Stimulated activated CD8-positive, alpha-beta memory T cell treated with anti-CD3 and anti-CD28 coated beads, Interleukin-2, amount 100 ng/mL, for 48 hours (primary cell): ENCODE data around the gene PCNT.

Experiments
- DNase-seq, 2 donors: peaks; one replicate each; pipeline ENCODE4 v3.0.0-alpha.2; 2020; ENCODE audit warnings: low read depth in 2 of 2

The PCNT gene

DNA sequence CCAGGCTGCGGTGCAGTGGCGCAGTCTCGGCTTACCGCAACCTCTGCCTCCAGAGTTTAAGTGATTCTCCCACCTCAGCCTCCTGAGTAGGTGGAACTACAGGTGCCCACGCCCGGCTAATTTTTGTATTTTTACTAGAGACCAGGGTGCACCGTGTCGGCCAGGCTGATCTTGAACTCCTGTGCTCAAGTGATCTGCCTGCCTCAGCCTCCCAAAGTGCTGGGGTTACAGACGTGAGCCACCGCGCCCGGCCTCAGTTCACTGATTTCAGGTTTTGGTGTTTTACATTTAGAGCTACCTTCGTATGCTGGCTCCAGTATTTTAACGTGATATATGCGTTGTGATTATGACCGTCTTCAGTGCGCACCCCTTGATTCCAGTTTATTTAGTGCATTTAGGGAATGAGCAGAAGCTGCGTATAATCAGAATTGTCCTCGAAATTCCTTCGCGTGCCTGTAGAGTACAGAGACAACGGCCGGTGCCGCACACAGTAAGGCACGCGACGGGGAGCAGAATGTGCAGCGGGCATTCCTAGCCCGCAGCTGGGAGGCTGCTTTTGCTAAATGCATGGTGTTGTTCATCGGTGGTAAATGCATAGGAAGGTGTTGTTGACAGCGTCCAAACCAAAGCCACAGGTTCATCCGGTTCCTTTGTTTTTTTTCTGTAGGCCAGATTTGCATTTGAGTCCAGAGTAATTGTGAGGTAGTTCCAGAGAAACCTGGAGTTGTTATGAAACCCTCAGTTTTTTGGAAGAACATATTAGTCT lies 85.9 kb downstream of the PCNT start:
- DNase-seq = no peak

DNA sequence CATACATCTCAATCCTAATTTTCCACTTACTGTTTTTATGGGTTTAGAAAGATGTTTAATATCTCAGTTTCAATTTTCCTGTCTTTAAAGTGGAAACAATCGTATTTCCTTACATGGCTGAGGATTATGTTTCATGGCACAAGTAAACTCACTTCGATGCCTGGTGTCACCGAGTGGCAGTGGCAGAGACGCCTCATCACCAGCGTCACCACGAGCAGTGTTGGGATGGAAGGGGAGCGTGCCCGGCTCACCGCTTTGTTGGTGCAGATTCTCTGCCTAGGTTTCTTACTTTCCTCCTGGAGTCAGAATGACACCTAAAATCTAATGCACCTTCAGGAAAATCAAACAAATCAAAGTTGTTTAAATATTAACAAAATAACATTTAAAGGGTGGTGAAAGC lies 86.6 kb downstream of the PCNT start:
- no peak for DNase-seq

DNA sequence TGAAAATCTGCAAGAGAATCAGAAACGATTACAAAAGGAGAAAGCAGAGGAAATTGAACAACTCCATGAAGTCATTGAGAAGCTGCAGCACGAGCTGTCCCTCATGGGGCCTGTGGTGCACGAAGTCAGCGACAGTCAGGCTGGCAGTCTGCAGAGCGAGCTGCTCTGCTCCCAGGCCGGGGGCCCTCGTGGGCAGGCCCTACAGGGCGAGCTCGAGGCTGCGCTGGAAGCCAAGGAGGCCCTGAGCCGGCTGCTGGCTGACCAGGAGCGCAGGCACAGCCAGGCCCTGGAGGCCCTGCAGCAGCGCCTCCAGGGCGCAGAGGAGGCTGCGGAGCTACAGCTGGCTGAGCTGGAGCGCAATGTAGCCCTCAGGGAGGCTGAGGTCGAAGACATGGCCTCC lies 87.3 kb downstream of the PCNT start:
- DNase-seq = no peak

DNA sequence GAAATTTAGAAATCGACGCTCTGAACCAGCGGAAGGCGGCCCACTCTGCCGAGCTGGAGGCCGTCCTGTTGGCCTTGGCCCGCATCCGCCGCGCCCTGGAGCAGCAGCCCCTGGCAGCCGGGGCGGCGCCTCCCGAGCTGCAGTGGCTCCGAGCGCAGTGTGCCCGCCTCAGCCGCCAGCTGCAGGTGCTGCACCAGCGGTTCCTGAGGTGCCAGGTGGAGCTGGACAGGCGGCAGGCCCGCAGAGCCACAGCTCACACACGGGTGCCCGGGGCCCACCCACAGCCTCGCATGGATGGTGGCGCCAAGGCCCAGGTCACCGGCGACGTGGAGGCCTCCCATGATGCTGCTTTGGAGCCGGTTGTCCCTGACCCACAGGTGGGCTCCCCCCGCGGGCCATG lies 87.7 kb downstream of the PCNT start:
- DNase-seq = no peak

DNA sequence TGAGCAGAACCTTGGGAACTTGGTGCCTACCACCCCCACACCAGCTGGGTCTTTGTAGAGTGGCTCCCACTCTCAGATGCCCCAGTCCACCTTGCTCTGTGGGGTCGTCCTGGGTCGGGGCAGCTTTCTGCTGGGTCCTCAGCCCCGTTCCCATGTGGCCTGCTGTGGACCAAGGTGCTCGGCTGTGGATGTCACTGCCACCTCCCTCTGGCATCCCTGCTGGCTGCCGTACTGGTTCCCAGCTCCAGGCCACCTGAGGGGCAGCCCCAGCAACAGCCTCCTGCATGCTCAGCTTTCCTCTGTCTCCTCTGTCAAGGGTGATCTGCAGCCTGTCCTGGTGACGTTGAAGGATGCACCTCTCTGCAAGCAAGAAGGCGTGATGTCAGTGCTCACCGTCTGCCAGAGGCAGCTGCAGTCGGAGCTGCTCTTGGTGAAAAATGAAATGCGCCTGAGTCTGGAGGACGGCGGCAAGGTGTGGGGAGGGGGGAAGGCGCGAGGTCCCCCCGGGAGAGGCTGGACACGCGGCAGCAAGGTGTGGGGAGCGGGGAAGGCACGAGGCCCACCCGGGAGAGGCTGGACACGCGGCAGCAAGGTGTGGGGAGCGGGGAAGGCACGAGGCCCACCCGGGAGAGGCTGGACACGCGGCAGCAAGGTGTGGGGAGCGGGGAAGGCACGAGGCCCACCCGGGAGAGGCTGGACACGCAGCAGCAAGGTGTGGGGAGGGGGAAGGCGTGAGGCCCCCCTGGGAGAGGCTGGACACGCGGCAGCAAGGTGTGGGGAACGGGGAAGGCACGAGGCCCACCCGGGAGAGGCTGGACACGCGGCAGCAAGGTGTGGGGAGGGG lies 88.8 kb downstream of the PCNT start:
- no peak for DNase-seq

DNA sequence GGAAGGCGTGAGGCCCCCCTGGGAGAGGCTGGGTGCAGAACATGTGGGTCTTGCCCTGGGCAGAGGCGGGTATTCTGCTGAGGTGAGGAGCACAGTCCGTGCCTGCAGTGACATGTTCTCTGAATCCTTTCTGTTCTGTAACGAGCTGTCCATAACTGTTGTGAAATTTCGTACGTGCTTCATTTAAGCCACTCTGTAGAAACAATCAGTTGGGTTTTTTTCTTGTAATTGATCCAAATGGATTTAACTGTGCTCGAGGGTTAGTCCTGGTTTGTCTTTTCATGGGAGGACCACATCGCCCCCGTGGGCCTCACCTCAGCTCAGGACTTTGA lies 89.4 kb downstream of the PCNT start:
- DNase-seq = no peak

DNA sequence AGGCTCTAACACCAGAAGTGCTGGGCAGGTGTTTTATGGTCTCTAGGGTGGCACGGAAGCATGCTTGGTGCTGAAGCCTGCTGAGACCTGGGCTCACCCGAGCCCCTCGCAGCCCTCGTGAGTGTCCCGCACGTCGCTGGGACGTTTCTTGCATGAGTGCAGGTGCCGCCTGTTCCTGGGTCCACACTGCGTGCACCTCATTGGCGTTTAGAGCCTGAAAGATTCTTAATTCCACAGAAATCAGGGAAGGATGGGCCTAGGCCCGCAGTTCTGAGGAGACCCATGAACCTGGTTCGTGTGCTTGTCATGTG lies 91.0 kb downstream of the PCNT start:
- no peak for DNase-seq

DNA sequence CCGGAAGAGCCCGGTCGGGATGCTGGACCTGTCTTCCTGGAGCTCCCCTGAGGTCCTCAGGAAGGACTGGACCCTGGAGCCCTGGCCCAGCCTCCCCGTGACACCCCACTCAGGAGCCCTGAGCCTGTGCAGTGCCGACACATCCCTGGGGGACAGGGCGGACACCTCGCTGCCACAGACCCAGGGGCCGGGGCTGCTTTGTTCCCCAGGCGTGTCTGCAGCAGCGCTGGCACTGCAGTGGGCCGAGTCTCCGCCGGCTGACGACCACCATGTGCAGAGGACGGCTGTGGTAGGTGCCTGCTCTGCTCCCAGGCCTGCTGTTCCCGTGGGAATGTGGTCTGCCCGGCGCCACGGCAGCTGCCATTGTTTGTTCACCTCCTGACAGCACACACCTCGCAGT lies 92.6 kb downstream of the PCNT start:
- DNase-seq = no peak

DNA sequence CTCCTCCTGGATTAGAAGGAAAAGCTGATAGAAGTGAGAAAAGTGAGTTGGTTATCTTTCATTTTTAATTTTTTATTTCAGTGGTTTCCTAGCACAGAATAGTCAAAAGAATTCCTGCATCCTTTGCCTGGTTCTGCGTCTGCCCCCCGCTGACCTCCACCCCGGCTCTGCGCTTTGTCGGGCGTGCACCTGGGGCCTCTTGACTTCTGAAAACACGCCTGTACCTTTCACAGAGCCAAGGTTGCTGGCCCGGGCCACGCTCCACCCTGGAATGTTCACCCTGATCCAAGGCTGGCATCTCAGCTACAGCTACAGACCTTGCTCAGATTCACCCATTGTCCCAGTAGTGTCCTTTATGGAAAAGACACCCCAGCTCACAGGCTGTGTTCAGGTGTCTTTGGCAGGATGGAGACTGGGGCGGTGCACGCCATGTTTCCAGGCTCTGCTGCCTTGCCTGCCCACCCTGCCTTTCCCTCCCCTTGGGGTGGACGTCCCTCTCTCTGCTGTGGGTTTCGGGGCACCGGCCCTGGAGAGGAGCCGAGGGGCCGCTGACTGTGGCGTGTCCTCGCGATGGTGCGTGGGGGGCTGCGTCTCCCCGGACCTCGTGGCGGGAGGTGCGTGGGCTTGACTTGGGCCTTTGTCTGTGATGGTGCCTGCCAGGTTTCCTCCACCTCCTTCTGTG lies 94.5 kb downstream of the PCNT start:
- DNase-seq = no peak

DNA sequence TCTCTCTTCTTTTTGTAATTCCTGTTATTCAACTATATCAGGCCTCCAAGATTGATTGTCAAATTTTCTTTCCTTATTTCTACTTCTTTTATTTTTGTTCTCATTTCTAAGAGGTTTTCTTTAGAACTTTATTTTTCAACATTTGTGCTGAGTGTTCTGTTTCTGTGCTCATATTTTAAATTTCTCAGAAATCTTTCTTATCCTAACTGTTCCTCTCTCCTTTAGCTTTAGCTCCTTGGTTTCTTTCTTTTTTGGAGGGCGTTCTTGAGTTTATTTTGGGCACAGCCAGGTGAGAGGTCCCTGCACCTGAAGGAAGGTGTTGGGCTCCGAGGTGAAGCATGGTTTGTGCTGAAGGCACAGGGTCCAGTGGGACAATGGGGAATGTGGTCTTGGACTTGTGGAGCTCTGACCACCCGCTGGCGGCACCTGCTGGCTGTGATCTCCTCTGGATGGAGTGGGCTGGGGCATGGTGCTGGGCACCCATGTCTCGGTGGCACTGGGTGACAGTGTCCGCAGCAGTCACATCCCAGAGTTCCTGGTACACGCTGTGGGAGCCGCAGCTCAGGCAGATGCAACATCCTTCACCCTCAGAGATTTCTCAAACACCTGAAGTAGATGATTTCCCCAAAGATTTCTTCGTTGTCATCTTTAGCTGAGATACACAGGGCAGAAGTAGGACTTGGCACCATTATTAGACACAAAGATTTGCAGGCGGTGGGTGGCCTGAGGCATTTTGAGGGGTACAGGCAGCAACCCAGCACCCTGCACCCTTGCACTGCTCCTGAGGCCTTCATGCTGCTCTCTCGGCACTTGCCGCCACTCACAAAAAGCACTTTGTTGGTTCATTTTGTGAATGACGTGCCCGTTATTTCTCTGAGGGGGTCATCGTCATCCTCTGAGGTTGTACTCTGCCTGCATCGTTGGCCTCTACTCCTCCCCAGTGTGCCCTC lies 96.6 kb downstream of the PCNT start:
- no peak for DNase-seq

DNA sequence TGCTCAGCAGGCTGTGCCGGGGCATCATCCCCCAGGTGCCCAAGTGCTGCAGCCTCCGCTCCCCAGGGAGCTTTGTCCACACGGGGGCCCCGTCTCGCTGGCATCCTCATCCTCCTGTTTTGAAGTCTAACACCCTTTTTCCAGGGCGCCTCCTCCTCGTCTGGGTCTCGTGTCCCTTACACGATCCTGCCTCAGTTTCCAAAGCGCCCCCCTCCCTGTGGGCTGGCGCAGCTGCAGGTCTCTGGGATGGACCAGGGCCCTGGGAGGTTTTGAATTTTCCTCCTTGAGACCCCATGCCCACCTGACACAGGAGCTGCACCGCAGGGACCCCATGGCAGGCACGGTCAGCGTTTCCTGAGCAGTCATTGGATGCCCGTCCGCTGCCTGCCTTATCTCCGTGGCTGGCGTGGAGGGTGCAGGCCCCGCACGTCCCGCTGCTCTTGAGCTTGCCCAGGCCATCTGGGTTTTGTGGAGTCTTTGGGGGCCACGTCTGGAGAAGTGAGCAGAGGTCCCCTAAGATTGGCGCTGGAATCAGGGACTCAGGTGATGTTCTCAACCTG lies 97.3 kb downstream of the PCNT start:
- no peak for DNase-seq

DNA sequence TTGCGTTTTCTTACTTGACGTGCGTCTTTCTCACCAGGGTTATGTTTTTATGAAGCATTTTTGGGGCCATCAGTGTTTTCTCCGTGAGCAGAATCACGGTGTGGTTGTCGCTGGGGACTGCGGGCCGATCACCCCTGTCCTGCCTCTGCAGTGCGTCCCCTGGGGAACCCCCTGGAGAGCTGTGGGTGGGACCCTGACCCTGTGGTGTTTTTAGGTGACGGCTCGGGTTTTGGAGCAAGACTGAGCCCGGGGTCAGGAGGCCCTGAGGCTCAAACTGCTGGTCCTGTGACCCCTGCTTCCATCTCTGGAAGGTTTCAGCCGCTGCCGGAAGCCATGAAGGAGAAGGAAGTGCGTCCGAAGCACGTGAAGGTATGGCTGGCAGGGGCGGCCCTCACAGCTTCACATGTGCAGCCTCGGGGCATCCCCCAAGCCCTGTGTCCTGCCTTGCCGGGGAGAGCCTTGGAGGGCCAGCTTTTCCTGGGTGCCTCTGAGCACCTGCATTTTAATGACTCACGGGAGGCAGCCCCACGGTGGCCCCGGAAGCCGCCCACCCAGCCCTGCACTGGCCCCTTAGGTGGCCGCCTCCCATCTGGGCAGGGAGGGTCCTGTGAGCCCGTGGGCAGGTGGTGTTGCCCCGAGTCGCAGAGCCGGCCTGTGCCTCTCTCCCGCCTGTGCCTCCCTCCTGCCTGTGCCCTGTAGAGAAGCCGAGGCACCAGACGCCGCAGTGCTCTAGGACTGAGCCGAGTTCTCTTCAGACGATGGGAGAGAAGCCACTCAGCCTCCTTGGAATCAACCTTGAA lies 98.0 kb downstream of the PCNT start:
- DNase-seq = no peak

DNA sequence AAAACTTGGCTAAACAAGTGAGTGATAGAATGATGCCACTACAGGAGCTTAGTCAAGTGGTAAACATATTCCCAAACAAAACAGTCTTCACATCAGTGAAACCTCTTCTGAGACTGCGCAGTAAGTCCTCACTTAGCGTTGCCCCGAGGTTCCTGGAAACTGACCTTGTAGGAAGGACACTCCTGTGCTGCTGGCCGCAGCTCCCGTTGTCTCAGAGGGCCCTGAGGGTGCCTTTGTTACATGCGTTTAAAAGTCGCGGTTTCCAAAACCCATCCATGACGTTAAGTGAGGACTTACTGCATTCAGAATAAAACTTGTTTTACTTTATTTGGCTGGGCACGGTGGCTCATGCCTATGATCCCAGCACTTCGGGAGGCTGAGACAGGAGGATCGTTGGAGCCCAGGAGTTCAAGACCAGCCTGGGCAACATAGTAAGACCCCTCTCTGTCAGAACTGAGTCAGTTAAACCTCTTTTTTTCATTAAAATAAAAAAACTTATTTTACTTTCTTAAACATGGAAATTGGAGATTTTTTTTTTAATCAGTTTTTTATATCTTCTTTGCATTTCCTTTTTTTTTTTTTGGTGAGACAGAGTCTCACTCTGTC lies 98.8 kb downstream of the PCNT start:
- no peak for DNase-seq

DNA sequence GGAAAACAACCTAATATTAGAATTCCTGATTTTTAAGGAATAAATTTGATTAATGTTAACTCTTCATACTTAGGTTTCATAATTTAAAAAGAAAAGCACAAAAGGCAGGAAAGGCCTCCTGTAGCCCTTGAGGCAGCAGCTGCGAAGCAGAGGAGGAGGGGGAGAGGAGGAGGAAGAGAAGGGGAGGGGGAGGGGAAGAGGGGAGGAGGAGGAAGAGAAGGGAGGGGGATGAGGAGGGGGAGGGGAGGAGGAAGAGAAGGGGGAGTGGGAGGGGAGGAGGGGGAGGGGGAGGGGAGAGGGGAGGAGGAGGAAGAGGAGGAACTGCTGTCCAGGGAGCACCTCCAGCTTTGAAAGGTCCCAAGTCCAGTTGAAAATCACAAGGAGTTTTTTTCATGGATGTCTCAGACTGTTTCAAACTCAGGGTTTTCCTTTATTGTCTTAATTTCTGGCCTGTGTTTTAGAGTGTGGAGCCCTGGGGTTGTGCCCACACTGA lies 99.6 kb downstream of the PCNT start:
- DNase-seq = no peak

DNA sequence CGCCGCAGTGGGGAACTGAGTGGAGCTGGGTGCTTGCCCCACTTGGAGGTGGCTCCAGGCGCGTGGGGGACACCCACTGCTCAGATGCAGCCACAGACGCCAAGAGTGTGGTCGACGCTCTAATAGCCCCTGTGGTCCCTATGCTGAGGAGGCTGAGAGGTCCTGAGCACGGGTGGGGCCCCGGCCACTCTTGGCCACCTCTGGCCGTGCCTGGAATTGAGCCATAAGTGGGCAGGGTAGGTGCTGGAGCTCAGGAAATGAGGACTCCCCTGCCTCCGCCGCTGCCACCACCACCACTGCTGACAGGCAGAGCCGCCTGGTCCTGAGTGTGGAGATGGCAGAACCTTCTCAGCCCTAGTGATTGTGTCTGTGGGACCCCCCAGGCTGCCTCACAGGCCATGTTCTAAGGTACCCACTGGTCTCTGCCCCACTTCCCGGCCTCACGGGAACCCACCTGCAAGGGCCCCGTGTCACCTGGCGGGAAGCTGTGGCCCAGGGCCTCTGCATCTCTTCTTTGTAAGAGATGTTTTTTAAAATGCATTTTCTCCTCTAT lies 100.2 kb downstream of the PCNT start:
- DNase-seq = no peak

DNA sequence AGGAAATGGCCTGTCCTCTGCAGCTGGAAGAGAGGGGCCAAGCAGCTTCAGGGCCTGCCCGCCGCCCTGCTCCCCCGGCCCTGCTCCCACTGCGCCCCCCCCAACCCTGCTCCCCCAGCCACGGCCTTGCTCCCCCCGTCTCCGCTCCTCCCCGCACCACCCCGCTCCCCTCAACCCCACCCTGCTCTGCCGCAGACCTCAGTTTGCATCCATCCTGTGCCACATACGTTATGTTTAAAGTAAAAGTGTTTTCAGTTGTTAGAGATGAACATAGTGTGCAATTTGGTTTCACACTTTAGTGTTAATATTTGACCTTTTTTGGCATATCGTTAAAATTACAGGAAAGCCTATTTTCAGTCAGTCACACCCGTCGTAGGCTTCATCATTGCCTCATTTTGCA lies 100.7 kb downstream of the PCNT start:
- no peak for DNase-seq

DNA sequence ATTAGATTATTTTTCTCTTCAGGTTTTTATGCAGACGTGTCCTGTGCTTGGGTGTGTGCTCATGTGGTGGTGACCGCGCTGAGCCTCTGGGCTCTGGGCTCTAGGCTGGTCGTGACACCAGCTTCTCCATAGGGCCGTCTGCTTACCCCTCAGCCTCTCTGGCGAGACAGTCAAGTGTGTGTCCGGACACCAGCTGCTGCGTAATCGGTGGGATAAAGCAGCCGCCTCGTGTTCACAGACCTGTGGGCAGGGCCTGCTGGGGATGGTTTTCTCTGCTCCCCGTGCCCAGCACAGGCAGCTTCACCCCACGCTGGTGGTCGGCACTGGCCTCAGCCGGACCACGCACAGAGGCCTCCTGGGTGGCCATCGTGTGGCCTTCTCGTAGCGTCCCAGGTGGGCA lies 101.1 kb downstream of the PCNT start:
- no peak for DNase-seq

DNA sequence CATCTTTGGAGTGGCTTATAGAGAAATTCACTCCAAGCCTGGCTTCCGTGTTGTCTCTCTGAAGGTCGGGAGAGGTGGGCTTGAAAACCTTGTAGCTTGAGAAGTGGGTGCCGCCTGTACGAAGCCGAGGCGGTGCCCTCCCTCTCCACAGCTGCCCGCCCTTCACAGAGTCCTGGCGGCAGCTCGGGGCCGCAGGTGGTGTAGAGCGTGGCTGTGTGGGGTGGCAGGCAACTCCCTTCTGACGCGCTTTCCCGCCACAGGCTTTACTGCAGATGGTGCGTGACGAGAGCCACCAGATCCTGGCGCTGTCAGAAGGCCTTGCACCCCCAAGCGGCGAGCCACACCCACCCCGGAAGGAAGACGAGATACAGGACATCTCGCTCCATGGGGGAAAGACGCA lies 101.6 kb downstream of the PCNT start:
- DNase-seq = peak; percentile 48 to 56

DNA sequence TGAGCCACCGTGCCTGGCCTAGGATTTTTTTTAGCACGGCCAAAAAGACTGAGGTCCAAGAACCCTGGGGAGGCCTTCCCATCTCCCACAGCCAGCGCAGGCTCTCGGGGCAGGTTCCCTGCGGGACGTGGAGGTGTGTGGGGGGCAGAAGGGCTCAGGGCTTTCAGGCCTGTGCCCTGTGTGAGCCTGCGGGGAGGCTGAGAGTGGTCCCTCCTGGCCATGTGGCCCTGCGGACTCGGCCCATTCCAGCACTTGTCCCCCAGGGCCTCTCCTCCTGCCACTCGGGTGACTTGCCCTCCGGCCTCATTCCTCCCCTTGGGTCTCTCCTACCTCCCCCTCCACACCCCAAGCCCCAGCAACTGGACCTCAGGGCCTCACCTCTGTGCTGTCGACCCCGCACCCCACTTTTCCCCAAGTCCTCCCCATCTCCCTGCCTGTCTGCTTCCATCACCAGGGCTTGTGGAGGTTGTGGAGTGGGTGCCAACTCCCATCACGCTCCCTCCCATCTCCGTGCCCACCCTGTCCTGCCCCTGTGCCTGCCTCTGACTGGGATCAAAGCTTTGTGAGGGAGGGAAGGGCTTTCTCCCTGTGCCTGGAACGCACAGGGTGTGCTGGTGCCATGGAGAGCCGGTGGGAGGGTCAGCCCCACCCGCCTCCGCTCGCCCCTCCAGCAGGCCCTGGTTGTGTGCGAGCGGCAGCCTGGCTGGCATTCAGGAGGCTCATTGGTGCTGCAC lies 102.5 kb downstream of the PCNT start:
- DNase-seq = no peak
